Measurements from ENCODE around the gene TSHZ2. TPM values are rescaled to one million over a fixed set of nuclear protein-coding genes. Genes with fewer than 3 reads are reported as not detected.

Gene TSHZ2
- total and polyA plus RNA-seq, 9 of the 15 experiments (the other 6 are each of a cell fraction or from before 2014, with no cell fraction given) = 0.03 to 0.20 (median 0.05) TPM; not detected in 4

DNA sequence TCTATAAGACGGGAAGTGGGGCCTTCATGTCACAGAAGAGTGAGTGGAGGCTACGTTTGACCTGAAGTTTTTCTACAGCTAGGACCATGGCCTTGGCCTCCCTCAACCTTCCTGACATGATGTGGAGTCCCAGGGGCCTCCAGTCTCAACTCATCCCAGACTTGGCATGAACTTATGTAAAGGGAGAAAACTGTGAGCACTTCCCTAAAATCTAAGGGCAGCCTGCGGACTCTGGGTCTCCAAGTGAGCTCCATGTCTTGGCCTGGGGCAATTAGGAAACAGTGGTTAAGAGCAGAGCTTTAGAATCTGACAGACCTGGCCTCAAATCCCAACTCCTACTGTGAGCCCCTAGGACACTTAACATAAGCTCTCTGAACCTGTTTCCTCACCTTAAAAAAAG, 439.0 kb downstream of the TSHZ2 start:
- Histone ChIP-seq H2AFZ (ENCODE audit: low read depth, low read length) (no peak overlapping the region), H3K9me3 (replicated peaks; ENCODE audit: control insufficient read depth, insufficient read depth, low read depth, low read length) (no peaks in the 10 kb centered on the region), H3K27me3 (ENCODE audit: control insufficient read depth in 2 of 2, insufficient read depth in 2 of 2, low read length in 2 of 2) (peaks cover 0 to 3% of the 10 kb centered on the region in 2 experiments; a peak in 1 of 5 replicates), H3K4me1 (replicated peaks in 1 of 2; ENCODE audit: control insufficient read depth in 2 of 2, insufficient read depth in 2 of 2, low read length in 2 of 2) (no peaks in the 10 kb centered on the region; a peak in 1 of 5 replicates), H3K4me3 (no peak overlapping the region), H3K36me3 (ENCODE audit: control insufficient read depth, insufficient read depth, low read length) (no peaks in the 10 kb centered on the region), H3K79me2 (ENCODE audit: control insufficient read depth, insufficient read depth, low read length) (no peaks in the 10 kb centered on the region), H3K4me2 (ENCODE audit: insufficient read depth, low read length) (no peak overlapping the region), H3K27ac (ENCODE audit: extremely low read depth, low read depth, low read length) (no peak overlapping the region), H3K9ac (ENCODE audit: insufficient read depth in 1 of 2, low read depth in 2 of 2, low read length in 2 of 2) (no peak overlapping the region), H4K20me1 (replicated peaks; ENCODE audit: control insufficient read depth, insufficient read depth, low read length) (0 out of 2 replicates have a peak, but pooled peaks cover 3% of the 10 kb centered on the region), H3K9me1 (ENCODE audit: control insufficient read depth, insufficient read depth, low read length) (no peaks in the 10 kb centered on the region)
- no peak for FAIRE-seq
- TF ChIP-seq SPI1 (IDR thresholded peaks at IDR 0.05; ENCODE audit: borderline replicate concordance, low read depth, low read length) (peak; percentile 52; the same call in 1 of the 2 replicates), CHD4 (IDR thresholded peaks at IDR 0.05; ENCODE audit: insufficient read depth, insufficient replicate concordance, low read depth, low read length, poor library complexity, severe bottlenecking) (no peak)
- in situ Hi-C loops (cut with MboI) (loop anchor here (5.0 kb wide), 1 partner anchor 141 kb away; no protein-coding TSS in a partner anchor), intact Hi-C loops (cut with micrococcal nuclease) (loop anchor here (10.0 kb wide), 1 partner anchor 176 kb away; no protein-coding TSS in a partner anchor)
- BruUV-seq (replicated peaks) = no TSS peak
- WGBS (ENCODE audit: insufficient coverage, low coverage, missing lambda C conversion rate) = 61% methylated on average over 3 of the region's 3 CpGs
- POLR2A ChIA-PET = no interaction called here
- ATAC-seq = no peak
- CTCF ChIA-PET (ENCODE audit: low intra/inter-chr PET ratio) = no interaction called here
- DNase-seq (ENCODE audit: extremely low read depth in 1 of 4, low spot score in 3 of 4) = no peak

DNA sequence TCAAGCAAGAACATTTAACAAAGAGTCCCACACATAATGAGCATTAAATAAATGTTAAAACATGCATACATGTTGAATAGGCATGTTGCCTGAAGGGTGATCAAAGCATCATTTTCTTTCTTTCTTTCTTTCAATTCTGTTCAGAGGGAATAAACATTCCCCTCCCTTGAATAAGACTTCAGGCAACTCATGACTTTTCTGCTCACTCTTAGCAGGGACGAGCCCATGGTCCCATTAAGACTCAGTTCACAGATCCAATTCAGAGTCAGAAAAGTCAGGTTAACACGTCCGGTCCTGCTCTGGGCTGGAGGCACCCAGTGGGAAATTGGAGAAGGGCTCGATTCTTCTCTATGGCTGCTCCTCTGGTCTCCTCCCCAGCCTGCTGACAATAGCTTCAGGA, 439.7 kb downstream of the TSHZ2 start:
- no peak overlapping the region for H2AFZ ChIP-seq (ENCODE audit: low read depth, low read length)
- H3K9ac ChIP-seq (ENCODE audit: insufficient read depth in 1 of 2, low read depth in 2 of 2, low read length in 2 of 2) = no peak overlapping the region
- no peak overlapping the region for H3K27ac ChIP-seq (ENCODE audit: extremely low read depth, low read depth, low read length)
- FAIRE-seq (no peak), ATAC-seq (no peak; the same call in 2 of the 3 replicates), DNase-seq (ENCODE audit: extremely low read depth in 1 of 4, low spot score in 3 of 4) (no peak)
- CTCF ChIA-PET (ENCODE audit: low intra/inter-chr PET ratio) = interaction anchor here (1.8 to 2.1 kb wide), 2 partner anchors 136 to 532 kb away, joined by 8 to 9 read pairs; no protein-coding TSS in a partner anchor
- WGBS (ENCODE audit: insufficient coverage, low coverage, missing lambda C conversion rate) = 35% methylated on average over 4 of the region's 4 CpGs
- no peak overlapping the region for H3K4me2 ChIP-seq (ENCODE audit: insufficient read depth, low read length)
- H3K9me3 ChIP-seq (replicated peaks; ENCODE audit: control insufficient read depth, insufficient read depth, low read depth, low read length) = no peaks in the 10 kb centered on the region
- H3K4me3 ChIP-seq = no peak overlapping the region
- in situ Hi-C loops (cut with MboI) (loop anchor here (5.0 kb wide), 1 partner anchor 140 kb away; no protein-coding TSS in a partner anchor), intact Hi-C loops (cut with micrococcal nuclease) (loop anchor here (2.0 to 10.0 kb wide), 3 partner anchors 135 to 529 kb away; no protein-coding TSS in a partner anchor)
- no peaks in the 10 kb centered on the region for H3K79me2 ChIP-seq (ENCODE audit: control insufficient read depth, insufficient read depth, low read length)
- H4K20me1 ChIP-seq (replicated peaks; ENCODE audit: control insufficient read depth, insufficient read depth, low read length) = 0 out of 2 replicates have a peak, but pooled peaks cover 3% of the 10 kb centered on the region
- no peaks in the 10 kb centered on the region; a peak in 1 of 5 replicates for H3K4me1 ChIP-seq (replicated peaks in 1 of 2; ENCODE audit: control insufficient read depth in 2 of 2, insufficient read depth in 2 of 2, low read length in 2 of 2)
- no peaks in the 10 kb centered on the region for H3K36me3 ChIP-seq (ENCODE audit: control insufficient read depth, insufficient read depth, low read length)
- no peaks in the 10 kb centered on the region for H3K9me1 ChIP-seq (ENCODE audit: control insufficient read depth, insufficient read depth, low read length)
- peaks cover 0 to 3% of the 10 kb centered on the region in 2 experiments; a peak in 2 of 5 replicates for H3K27me3 ChIP-seq (ENCODE audit: control insufficient read depth in 2 of 2, insufficient read depth in 2 of 2, low read length in 2 of 2)
- BruUV-seq (replicated peaks) = no TSS peak
- POLR2A ChIA-PET = no interaction called here
- TF ChIP-seq ELF4 (CRISPR knock-in tag; IDR thresholded peaks at IDR 0.05) (no peak), CBX2 (IDR thresholded peaks at IDR 0.05; ENCODE audit: insufficient read depth, low read length, poor library complexity, severe bottlenecking) (no peak), NFIX (CRISPR knock-in tag; IDR thresholded peaks at IDR 0.05; ENCODE audit: low read depth) (no peak), NR2C1 (IDR thresholded peaks at IDR 0.05) (no peak), NR2C1 (tag; IDR thresholded peaks at IDR 0.05) (no peak), MXI1 (IDR thresholded peaks at IDR 0.05; ENCODE audit: low read depth, low read length) (no peak), U2AF2 (optimal IDR thresholded peaks at IDR 0.05; ENCODE audit: low read depth, low read length) (no peak), TAL1 (IDR thresholded peaks at IDR 0.05) (no peak)
- TF ChIP-seq, protein P1, sequence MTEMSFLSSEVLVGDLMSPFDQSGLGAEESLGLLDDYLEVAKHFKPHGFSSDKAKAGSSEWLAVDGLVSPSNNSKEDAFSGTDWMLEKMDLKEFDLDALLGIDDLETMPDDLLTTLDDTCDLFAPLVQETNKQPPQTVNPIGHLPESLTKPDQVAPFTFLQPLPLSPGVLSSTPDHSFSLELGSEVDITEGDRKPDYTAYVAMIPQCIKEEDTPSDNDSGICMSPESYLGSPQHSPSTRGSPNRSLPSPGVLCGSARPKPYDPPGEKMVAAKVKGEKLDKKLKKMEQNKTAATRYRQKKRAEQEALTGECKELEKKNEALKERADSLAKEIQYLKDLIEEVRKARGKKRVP (CRISPR knock-in tag; IDR thresholded peaks at IDR 0.05) = no peak
- TF ChIP-seq, protein P2, sequence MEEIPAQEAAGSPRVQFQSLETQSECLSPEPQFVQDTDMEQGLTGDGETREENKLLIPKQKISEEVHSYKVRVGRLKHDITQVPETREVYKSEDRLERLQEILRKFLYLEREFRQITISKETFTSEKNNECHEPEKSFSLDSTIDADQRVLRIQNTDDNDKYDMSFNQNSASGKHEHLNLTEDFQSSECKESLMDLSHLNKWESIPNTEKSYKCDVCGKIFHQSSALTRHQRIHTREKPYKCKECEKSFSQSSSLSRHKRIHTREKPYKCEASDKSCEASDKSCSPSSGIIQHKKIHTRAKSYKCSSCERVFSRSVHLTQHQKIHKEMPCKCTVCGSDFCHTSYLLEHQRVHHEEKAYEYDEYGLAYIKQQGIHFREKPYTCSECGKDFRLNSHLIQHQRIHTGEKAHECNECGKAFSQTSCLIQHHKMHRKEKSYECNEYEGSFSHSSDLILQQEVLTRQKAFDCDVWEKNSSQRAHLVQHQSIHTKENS (CRISPR knock-in tag; IDR thresholded peaks at IDR 0.05) = no peak
